Mucosa of descending colon (tissue), 3 donors: ENCODE data around the gene PCDH9. TPM values are rescaled to one million over a fixed set of nuclear protein-coding genes. Genes with fewer than 3 reads are reported as not detected.

Source experiments
- ATAC-seq: fragments of 200-7000 bp; cut with Tn5 transposase; one replicate; pipeline ENCODE4 v1.9.1; 2020; ENCODE audit warnings: mild to moderate bottlenecking, moderate library complexity
- DNase-seq, 3 donors: peaks; one replicate each; pipeline ENCODE4 v3.0.0-alpha.2; 2020
- H3K36me3 ChIP-seq: fragments of 200-600 bp; one replicate; pipeline ENCODE4 v1.8.0; 2021; ENCODE audit warnings: low read depth, mild to moderate bottlenecking
- H3K4me1 ChIP-seq: fragments of 200-600 bp; one replicate; pipeline ENCODE4 v1.8.0; 2021; ENCODE audit warnings: low read depth, mild to moderate bottlenecking
- H3K4me3 ChIP-seq: fragments of 200-600 bp; one replicate; pipeline ENCODE4 v1.8.0; 2021; ENCODE audit warnings: mild to moderate bottlenecking
- H3K9me3 ChIP-seq: fragments of 200-600 bp; one replicate; pipeline ENCODE4 v1.8.0; 2021; ENCODE audit warnings: mild to moderate bottlenecking
- intact Hi-C, 2 donors: fragments of 100-400 bp; cut with DNase I in 1 of 2; cut with micrococcal nuclease in 1 of 2; formaldehyde crosslinking; loops; one replicate each; pipeline versions ENCODE4 v1.11.0 to v1.11.1; 2022; cut with DNase I, micrococcal nuclease
- total RNA-seq, 3 donors: library from RNA; stranded (reverse); fragmentation: NEBNext Ultra II Directional in 2 of 3; extraction: Animal tissue kit (Norgen Biotek cat#: 25700) in 2 of 3; gene quantifications; one replicate each; pipeline versions ENCODE4 v1.2.1 to v1.2.4, GENCODE V29; 2021 to 2023
- TF ChIP-seq, protein P1 (sequence below): fragments of 200-600 bp; IDR thresholded peaks from one replicate; pipeline ENCODE4 v1.8.0; 2022; ENCODE audit warnings: antibody characterized with exemption, mild to moderate bottlenecking
- donor health status: DM: no; HTN: no; CAD: no; lungs with moderate emphysema.
- donor health status: DM: no; HTN: no; CAD: no.
- donor health status: DM: no; HTN: yes; CAD: no.

Gene PCDH9
- total RNA-seq, 3 donors from 2014 or later: 0.58 to 5.0 (median 0.80) TPM

DNA sequence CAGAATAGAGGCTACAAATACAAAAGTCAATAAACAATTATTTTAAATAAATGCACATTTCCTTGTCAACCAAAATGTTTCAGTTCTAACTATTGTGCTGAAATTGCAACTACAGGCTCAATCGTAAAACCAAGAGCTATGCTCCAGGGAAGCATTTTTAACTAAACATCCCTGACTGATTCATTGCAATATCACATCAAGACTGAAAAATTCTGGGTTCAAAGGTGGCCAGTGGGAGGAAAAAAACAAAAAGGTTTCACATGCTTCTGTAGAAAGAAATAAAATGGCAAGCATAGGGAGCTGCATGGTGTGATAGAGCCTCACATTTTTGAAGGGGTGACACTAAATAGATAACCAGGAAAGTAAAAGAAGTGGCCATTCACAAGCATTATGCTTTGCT, 862.8 kb downstream of the PCDH9 start:
- TF ChIP-seq, protein P1, sequence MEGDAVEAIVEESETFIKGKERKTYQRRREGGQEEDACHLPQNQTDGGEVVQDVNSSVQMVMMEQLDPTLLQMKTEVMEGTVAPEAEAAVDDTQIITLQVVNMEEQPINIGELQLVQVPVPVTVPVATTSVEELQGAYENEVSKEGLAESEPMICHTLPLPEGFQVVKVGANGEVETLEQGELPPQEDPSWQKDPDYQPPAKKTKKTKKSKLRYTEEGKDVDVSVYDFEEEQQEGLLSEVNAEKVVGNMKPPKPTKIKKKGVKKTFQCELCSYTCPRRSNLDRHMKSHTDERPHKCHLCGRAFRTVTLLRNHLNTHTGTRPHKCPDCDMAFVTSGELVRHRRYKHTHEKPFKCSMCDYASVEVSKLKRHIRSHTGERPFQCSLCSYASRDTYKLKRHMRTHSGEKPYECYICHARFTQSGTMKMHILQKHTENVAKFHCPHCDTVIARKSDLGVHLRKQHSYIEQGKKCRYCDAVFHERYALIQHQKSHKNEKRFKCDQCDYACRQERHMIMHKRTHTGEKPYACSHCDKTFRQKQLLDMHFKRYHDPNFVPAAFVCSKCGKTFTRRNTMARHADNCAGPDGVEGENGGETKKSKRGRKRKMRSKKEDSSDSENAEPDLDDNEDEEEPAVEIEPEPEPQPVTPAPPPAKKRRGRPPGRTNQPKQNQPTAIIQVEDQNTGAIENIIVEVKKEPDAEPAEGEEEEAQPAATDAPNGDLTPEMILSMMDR: no peak
- no peak for DNase-seq
- ATAC-seq: no peak
- no peaks in the 10 kb centered on the region for H3K36me3 ChIP-seq
- intact Hi-C loops: no loop called here
- no peaks in the 10 kb centered on the region for H3K9me3 ChIP-seq
- no peak overlapping the region for H3K4me3 ChIP-seq
- H3K4me1 ChIP-seq: no peaks in the 10 kb centered on the region

DNA sequence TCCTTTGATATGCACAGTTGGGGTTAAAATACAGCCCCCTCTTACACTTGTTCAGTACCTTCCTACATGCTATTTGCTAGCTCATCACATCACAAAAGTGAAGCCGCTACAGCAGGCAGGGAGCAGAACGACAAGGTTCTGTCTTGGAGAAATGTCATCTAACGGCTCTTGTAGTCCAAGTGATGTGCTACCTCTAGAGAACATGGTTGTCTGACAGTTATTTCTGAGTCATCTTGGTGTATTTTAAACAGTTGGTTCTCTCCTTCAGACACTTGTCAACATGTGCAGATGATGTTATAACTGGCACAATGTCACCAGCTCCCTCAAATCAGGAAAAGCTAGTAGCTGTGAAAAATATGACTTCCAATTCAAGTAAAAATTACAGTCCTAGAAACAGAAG, 865.0 kb downstream of the PCDH9 start:
- DNase-seq: no peak
- no peak for ATAC-seq
- H3K36me3 ChIP-seq: no peaks in the 10 kb centered on the region

DNA sequence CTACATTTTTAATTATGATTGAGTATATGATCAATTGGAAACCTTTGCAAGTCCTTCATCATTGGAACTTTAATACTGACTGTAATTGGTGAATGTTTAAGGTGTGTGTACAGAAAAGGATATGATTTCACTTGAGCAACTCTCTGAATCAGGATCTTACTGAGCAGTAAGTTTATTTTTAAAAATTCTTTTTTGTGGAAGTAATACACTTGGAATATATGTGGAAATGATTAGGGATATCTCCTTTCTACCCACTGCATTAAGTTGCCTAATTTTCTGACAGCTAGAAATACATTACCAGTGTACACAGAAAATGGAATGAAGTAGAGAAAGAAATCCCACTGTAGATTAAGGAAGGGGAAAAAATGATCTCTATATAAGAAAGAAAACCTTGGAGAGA, 865.8 kb downstream of the PCDH9 start:
- no peak for ATAC-seq
- intact Hi-C loops: no loop called here

More for the DNA sequence above, 865.0 kb downstream of the PCDH9 start:
- intact Hi-C loops: no loop called here
- TF ChIP-seq, protein P1: no peak
- Histone ChIP-seq H3K9me3 (no peaks in the 10 kb centered on the region), H3K4me1 (no peaks in the 10 kb centered on the region), H3K4me3 (no peak overlapping the region)

DNA sequence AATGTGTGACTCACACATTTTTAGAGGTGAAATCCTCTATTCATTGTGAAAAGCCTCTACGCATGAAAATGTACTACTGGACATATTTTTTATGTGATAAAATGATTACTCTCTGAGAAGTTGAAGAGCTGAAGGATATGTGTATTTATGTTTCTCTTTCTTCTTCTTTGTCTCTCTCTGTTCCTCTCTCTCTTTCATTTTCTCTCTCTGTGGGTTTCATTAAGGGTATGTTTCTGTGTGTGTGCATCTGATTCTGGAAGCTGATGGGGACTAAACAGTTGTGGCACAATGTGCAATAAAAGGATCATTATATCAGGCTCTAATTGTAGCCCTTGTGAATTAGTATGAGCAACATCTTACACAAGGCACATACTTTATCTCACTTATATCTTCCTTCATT, 867.7 kb downstream of the PCDH9 start:
- H3K36me3 ChIP-seq: no peaks in the 10 kb centered on the region
- ATAC-seq (no peak), DNase-seq (no peak)
- intact Hi-C loops: no loop called here
- H3K9me3 ChIP-seq: no peaks in the 10 kb centered on the region
- TF ChIP-seq, protein P1: no peak
- no peak overlapping the region for H3K4me3 ChIP-seq
- no peaks in the 10 kb centered on the region for H3K4me1 ChIP-seq

More for the DNA sequence above, 865.8 kb downstream of the PCDH9 start:
- no peak overlapping the region for H3K4me3 ChIP-seq
- TF ChIP-seq, protein P1: no peak
- no peaks in the 10 kb centered on the region for H3K36me3 ChIP-seq
- no peaks in the 10 kb centered on the region for H3K4me1 ChIP-seq
- DNase-seq: no peak
- H3K9me3 ChIP-seq: no peaks in the 10 kb centered on the region

DNA sequence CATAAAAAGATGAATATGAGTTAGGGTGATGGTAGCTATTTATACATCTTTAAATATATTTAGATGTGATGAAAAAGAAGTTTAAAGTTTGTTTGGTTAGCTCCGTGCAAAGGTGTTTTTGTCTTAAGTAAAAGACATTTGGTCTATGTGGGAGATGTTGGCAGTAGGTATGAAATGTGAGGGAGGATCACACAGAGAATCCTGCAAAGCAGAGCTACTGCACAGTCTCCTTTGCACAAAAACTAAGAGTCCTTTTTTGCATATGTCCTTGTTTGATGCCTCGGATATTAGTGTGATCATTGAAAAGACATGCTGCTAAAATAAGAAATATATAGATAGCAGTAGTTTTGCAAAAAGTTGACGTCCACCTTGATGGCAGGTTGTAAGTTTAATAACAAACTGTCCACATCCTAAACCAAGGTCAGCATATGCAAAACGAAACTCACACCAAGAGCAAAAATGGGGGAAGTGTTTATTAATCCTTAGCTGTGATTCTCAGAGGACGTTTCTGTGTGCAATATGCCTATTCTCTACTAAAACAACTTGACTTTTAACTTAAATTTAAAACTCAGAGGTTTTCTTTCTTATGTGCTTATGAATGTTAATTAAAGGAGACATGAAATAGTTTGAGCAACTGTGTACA, 870.1 kb downstream of the PCDH9 start:
- no peaks in the 10 kb centered on the region for H3K4me1 ChIP-seq
- TF ChIP-seq, protein P1: no peak
- H3K9me3 ChIP-seq: no peaks in the 10 kb centered on the region
- ATAC-seq (no peak), DNase-seq (no peak)
- H3K4me3 ChIP-seq: no peak overlapping the region
- H3K36me3 ChIP-seq: no peaks in the 10 kb centered on the region
- intact Hi-C loops: no loop called here

DNA sequence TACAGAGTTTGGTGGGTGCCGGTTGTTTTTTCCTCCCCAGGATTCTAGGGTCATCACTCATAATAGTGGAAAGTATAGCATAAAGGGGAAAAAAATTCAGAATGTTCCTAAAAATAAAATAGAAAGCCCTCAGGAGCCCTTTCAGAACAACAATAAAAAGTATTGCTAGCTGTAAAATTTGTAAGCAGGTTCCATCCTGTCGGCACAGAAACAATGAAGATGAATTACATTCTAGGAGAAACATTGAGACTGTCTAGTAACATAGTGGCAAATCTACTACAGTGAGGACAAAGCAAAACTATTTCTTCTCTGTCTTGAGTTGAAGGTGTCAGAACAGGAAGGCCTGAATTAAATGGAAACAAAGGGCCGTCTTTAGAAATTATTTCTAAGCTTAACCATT, 870.7 kb downstream of the PCDH9 start:
- TF ChIP-seq, protein P1: no peak
- ATAC-seq: no peak
- intact Hi-C loops: no loop called here

More for the DNA sequence above, 870.7 kb downstream of the PCDH9 start:
- Histone ChIP-seq H3K36me3 (no peaks in the 10 kb centered on the region), H3K4me1 (no peaks in the 10 kb centered on the region), H3K4me3 (no peak overlapping the region), H3K9me3 (no peaks in the 10 kb centered on the region)
- DNase-seq: no peak
